ENCODE measurements around the gene KIR2DL4. TPM values are rescaled to one million over a fixed set of nuclear protein-coding genes. Genes with fewer than 3 reads are reported as not detected.
"Not testable (repeated sequence)": the region's sequence is repeated elsewhere in the genome, so short reads cannot be mapped to it uniquely, and the experiment has no call there.

KIR2DL4 gene
- total RNA-seq, 1 experiment from 2014 or later = not detected

DNA sequence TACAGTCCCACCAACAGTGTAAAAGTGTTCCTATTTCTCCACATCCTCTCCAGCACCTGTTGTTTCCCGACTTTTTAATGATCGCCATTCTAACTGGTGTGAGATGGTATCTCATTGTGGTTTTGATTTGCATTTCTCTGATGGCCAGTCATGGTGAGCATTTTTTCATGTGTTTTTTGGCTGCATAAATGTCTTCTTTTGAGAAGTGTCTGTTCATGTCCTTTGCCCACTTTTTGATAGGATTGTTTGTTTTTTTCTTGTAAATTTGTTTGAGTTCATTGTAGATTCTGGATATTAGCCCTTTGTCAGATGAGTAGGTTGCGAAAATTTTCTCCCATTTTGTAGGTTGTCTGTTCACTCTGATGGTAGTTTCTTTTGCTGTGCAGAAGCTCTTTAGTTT, 60.0 kb downstream of the KIR2DL4 start:
- ATAC-seq; H3K4me1 ChIP-seq (ENCODE audit: control insufficient read depth, insufficient read depth, low read length); BruUV-seq (replicated peaks); in situ Hi-C loops (cut with HindIII; ENCODE audit: low pct_unique_long_range_greater_than_20kb, low sequenced_read_pairs); H3K27ac ChIP-seq (ENCODE audit: low read length); CTCF ChIA-PET; intact Hi-C loops (cut with micrococcal nuclease; ENCODE audit: unreplicated experiment); H3K4me3 ChIP-seq (ENCODE audit: low read depth in 2 of 2, low read length in 2 of 2); H3K36me3 ChIP-seq (ENCODE audit: control insufficient read depth, insufficient read depth, low read length); H3K9me3 ChIP-seq (ENCODE audit: control insufficient read depth, insufficient read depth, low read depth, low read length); POLR2A ChIA-PET; DNase-seq (ENCODE audit: low read depth, low spot score): not testable (repeated sequence)
- peaks cover 17% of the 10 kb centered on the region for H3K27me3 ChIP-seq (ENCODE audit: control insufficient read depth, insufficient read depth, low read length)

Other genes with a start within 250 kb of the KIR2DL4 start
- gene LILRA2, start 229.8 kb upstream of the KIR2DL4 start, total RNA-seq (2021; ENCODE audit: unreplicated experiment) = not detected
- not detected for gene LILRA1, start 210.0 kb upstream of the KIR2DL4 start, total RNA-seq (2021; ENCODE audit: unreplicated experiment)
- gene LILRB1, start 173.1 kb upstream of the KIR2DL4 start, total RNA-seq (2021; ENCODE audit: unreplicated experiment) = 0.08 TPM
- gene LILRB4, start 140.6 kb upstream of the KIR2DL4 start, total RNA-seq (2021; ENCODE audit: unreplicated experiment) = not detected
- not detected for gene KIR3DL3, start 79.2 kb upstream of the KIR2DL4 start, total RNA-seq (2021; ENCODE audit: unreplicated experiment)
- not detected for gene KIR2DL3, start 65.1 kb upstream of the KIR2DL4 start, total RNA-seq (2021; ENCODE audit: unreplicated experiment)
- gene KIR2DL1, start 33.8 kb upstream of the KIR2DL4 start, total RNA-seq (2021; ENCODE audit: unreplicated experiment) = not detected
- not detected for gene KIR3DL1, start 12.9 kb downstream of the KIR2DL4 start, total RNA-seq (2021; ENCODE audit: unreplicated experiment)
- gene KIR2DS4, start 29.1 kb downstream of the KIR2DL4 start, total RNA-seq (2021; ENCODE audit: unreplicated experiment) = not detected
- gene KIR3DL2, start 46.8 kb downstream of the KIR2DL4 start, total RNA-seq (2021; ENCODE audit: unreplicated experiment) = not detected
- not detected for gene FCAR, start 70.6 kb downstream of the KIR2DL4 start, total RNA-seq (2021; ENCODE audit: unreplicated experiment)
- gene NCR1, start 102.5 kb downstream of the KIR2DL4 start, total RNA-seq (2021; ENCODE audit: unreplicated experiment) = not detected
- gene NLRP7, start 143.9 kb downstream of the KIR2DL4 start, total RNA-seq (2021; ENCODE audit: unreplicated experiment) = not detected
- gene NLRP2, start 162.8 kb downstream of the KIR2DL4 start, total RNA-seq (2021; ENCODE audit: unreplicated experiment) = 0.18 TPM
- 1.2 TPM for gene GP6, start 234.7 kb downstream of the KIR2DL4 start, total RNA-seq (2021; ENCODE audit: unreplicated experiment)

All from Panc1 (cell line).